AG04450 (cell line): ENCODE measurements around the gene SERPINB6. TPM values are rescaled to one million over a fixed set of nuclear protein-coding genes. Genes with fewer than 3 reads are reported as not detected.

Experiments
- CTCF ChIA-PET: fragments of 300-600, 350-600 bp; formaldehyde crosslinking; extraction: SDS; loops from one replicate; lab custom pipeline; 2022; ENCODE audit warnings: antibody characterized with exemption, inconsistent platforms; lab: Charles Lee
- POLR2A ChIA-PET: fragments of 350-600 bp; formaldehyde crosslinking; extraction: SDS; loops from one replicate; lab custom pipeline; 2021; ENCODE audit warnings: antibody characterized with exemption, inconsistent platforms; lab: Yijun Ruan, JAX
- DNase-seq: peaks from one replicate; pipeline ENCODE4 v3.0.0-alpha.2; 2011; ENCODE audit warnings: low read depth, low spot score
- H3K27ac ChIP-seq: one replicate; pipeline ENCODE4 v1.5.1; 2012; ENCODE audit warnings: low read depth, low read length, control low read depth
- H3K27me3 ChIP-seq: one replicate; pipeline ENCODE4 v1.6.0; 2012; ENCODE audit warnings: low read length; ENCODE audit not compliant: control insufficient read depth, insufficient read depth
- H3K4me3 ChIP-seq: 2 replicates; pipeline ENCODE4 v1.5.1; 2011; ENCODE audit warnings: mild to moderate bottlenecking, low read depth, low read length, control low read depth
- H3K9me3 ChIP-seq: 2 replicates; pipeline ENCODE4 v1.5.1; 2012; ENCODE audit warnings: low read length; ENCODE audit not compliant: control insufficient read depth, insufficient read depth
- CTCF ChIP-seq: IDR thresholded peaks from 2 replicates; pipeline ENCODE4 v1.5.1; 2011; ENCODE audit warnings: low read depth, low read length, control low read depth, inconsistent platforms
- polyA plus RNA-seq: library from polyadenylated mRNA; depleted of rRNA; stranded (reverse); fragments of >200 nt; gene quantifications from 2 replicates; pipeline ENCODE4 v1.2.3, GENCODE V29; 2011

The SERPINB6 gene
- polyA plus RNA-seq, 1 experiment: 120 TPM

GRCh38 chr6:2986722-2987221, 15.4 kb upstream of the SERPINB6 start:
- H3K4me3 ChIP-seq: no peak overlapping the region
- H3K27ac ChIP-seq: no peak overlapping the region
- H3K9me3 ChIP-seq: no peaks in the 10 kb centered on the region; the same call in 1 of the 2 replicates
- no peaks in the 10 kb centered on the region for H3K27me3 ChIP-seq
- ChIA-PET CTCF (interaction anchor here (0.7 to 7.0 kb wide), 9 partner anchors 9 to 265 kb away, joined by 3 to 165 read pairs (median 3); partner anchors contain the start of gene MYLK4), POLR2A (interaction anchor here (0.7 to 1.3 kb wide), 4 partner anchors 9 to 94 kb away, joined by 3 to 5 read pairs (median 4); no protein-coding TSS in a partner anchor)
- TF ChIP-seq CTCF: no peak
- no peak for DNase-seq

- TF ChIP-seq CTCF: no peak
- DNase-seq: no peak
- Histone ChIP-seq H3K27me3 (no peaks in the 10 kb centered on the region), H3K27ac (no peak overlapping the region), H3K9me3 (no peaks in the 10 kb centered on the region; the same call in 1 of the 2 replicates), H3K4me3 (no peak overlapping the region)
- POLR2A ChIA-PET: interaction anchor here (0.5 kb wide), 1 partner anchor 91 kb away, joined by 6 read pairs; no protein-coding TSS in a partner anchor
- CTCF ChIA-PET: interaction anchor here (0.7 to 2.5 kb wide), 2 partner anchors 33 to 193 kb away, joined by 5 to 18 read pairs; no protein-coding TSS in a partner anchor
Observed at GRCh38 chr6:2984738-2985406, 13.5 kb upstream of the SERPINB6 start.

DNA sequence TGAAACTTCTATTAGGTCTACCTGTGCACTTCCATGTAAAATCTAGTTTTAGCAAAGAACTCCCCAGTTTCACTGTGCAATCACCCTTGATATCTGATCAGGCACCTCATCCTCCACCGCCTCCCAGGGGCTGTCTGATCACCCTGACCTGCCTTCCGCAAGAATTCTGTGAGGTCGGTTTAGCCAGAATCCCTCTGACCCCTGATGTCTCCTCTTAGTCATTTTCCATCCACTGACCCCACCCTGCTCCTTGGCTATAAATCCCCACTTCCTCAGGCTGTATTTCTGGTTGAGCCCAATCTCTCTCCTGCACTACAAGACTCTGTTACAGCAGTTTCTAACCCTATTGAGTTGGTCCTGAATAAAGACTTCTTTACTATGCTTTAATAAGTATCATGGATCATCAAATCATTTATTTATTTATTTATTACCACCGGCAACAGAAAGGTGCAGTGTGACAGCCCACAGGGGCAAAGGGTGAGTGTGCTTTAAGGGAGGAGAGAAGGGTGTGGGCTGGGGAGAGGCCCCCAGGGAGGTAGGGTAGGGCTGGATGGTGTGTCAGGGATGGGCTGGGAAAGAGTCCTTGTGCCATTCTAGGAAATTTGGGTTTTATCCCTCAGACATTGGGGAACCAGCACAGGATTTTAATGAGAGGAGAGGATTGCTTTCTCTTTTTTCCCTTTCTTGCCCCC, 11.2 kb upstream of the SERPINB6 start:
- no peak for DNase-seq
- H3K4me3 ChIP-seq: no peak overlapping the region
- ChIA-PET CTCF (interaction anchor here (1.6 to 2.5 kb wide), 2 partner anchors 30 to 191 kb away, joined by 4 to 18 read pairs; no protein-coding TSS in a partner anchor), POLR2A (no interaction called here)
- no peaks in the 10 kb centered on the region for H3K27me3 ChIP-seq
- H3K27ac ChIP-seq: no peak overlapping the region
- no peak for TF ChIP-seq CTCF
- H3K9me3 ChIP-seq: no peaks in the 10 kb centered on the region; the same call in 1 of the 2 replicates

GRCh38 chr6:2980465-2980855, 9.1 kb upstream of the SERPINB6 start:
- Histone ChIP-seq H3K4me3 (no peak overlapping the region), H3K27ac (no peak overlapping the region), H3K27me3 (no peaks in the 10 kb centered on the region), H3K9me3 (no peaks in the 10 kb centered on the region; the same call in 1 of the 2 replicates)
- ChIA-PET CTCF (interaction anchor here (4.5 kb wide), 1 partner anchor 28 kb away, joined by 47 read pairs; no protein-coding TSS in a partner anchor), POLR2A (no interaction called here)
- no peak for TF ChIP-seq CTCF
- DNase-seq: no peak
